GM18502 (cell line): ENCODE data around the gene BICDL1.

ENCODE experiments used
- ATAC-seq: cut with Tn5 transposase; IDR thresholded peaks from one replicate; pipeline ENCODE4 v1.9.1; 2021; ENCODE audit warnings: mild to moderate bottlenecking; ENCODE audit not compliant: unreplicated experiment, poor library complexity

Gene BICDL1

GRCh38 chr12:120098756-120099470 lies 109.9 kb downstream of the BICDL1 start:
- ATAC-seq, result no peak

GRCh38 chr12:120099738-120100137 lies 110.7 kb downstream of the BICDL1 start:
- no peak for ATAC-seq

GRCh38 chr12:120100630-120101029 lies 111.6 kb downstream of the BICDL1 start:
- no peak for ATAC-seq

- ATAC-seq, result no peak
These were observed 112.1 kb downstream of the BICDL1 start for GRCh38 chr12:120101182-120101581.

GRCh38 chr12:120101617-120102016 lies 112.6 kb downstream of the BICDL1 start:
- ATAC-seq, result no peak

GRCh38 chr12:120102189-120103043 lies 113.4 kb downstream of the BICDL1 start:
- ATAC-seq, result no peak

- no peak for ATAC-seq
These were observed 114.0 kb downstream of the BICDL1 start for GRCh38 chr12:120103044-120103338.

- ATAC-seq, result no peak
These were observed 114.3 kb downstream of the BICDL1 start for GRCh38 chr12:120103371-120103770.

GRCh38 chr12:120106151-120106550 lies 117.1 kb downstream of the BICDL1 start:
- no peak for ATAC-seq

- no peak for ATAC-seq
These were observed 120.7 kb downstream of the BICDL1 start for GRCh38 chr12:120109570-120110267.

GRCh38 chr12:120110550-120111501 lies 121.8 kb downstream of the BICDL1 start:
- ATAC-seq, result peak; percentile 63

- ATAC-seq, result no peak
These were observed 126.0 kb downstream of the BICDL1 start for GRCh38 chr12:120115066-120115465.

GRCh38 chr12:120115692-120116440 lies 126.8 kb downstream of the BICDL1 start:
- ATAC-seq, result no peak

GRCh38 chr12:120116441-120116791 lies 127.4 kb downstream of the BICDL1 start, which contains the start of gene RAB35:
TSS of gene RAB35 (minus strand) at chr12:120116753. CDS start at chr12:120116650, 103 bp downstream.
- peak; percentile 9 for ATAC-seq

- peak; percentile 52 for ATAC-seq
These were observed 128.0 kb downstream of the BICDL1 start for GRCh38 chr12:120116792-120117651.

GRCh38 chr12:120117961-120118320 lies 128.9 kb downstream of the BICDL1 start:
- ATAC-seq, result no peak

- no peak for ATAC-seq
These were observed 129.5 kb downstream of the BICDL1 start for GRCh38 chr12:120118321-120119061.
